OCI-LY7 (cell line): ENCODE measurements around the gene SLCO4C1. TPM values are rescaled to one million over a fixed set of nuclear protein-coding genes. Genes with fewer than 3 reads are reported as not detected.

Source experiments
- BruUV-seq: library from RNA; stranded (reverse); fragments of 400-500 nt; replicated peaks from 2 replicates; lab custom pipeline; 2021; lab: Mats Ljungman, UMichigan
- CTCF ChIA-PET: fragments of 300-600 bp; sonication (Branson Sonifier 250); formaldehyde crosslinking; loops from one replicate; lab custom pipeline; 2022; ENCODE audit warnings: antibody characterized with exemption; ENCODE audit not compliant: unreplicated experiment; lab: Charles Lee
- POLR2A ChIA-PET: fragments of 300-600 bp; sonication (Branson Sonifier 250); formaldehyde crosslinking; loops from one replicate; lab custom pipeline; 2022; ENCODE audit warnings: antibody characterized with exemption; lab: Charles Lee
- DNase-seq: peaks from one replicate; pipeline ENCODE4 v3.0.0-alpha.2; 2015; ENCODE audit warnings: low spot score
- H2AFZ ChIP-seq: fragments of 200-600 bp; sonication (generic), shearing (Covaris generic); 2 replicates; pipeline ENCODE4 v1.6.1; 2014; ENCODE audit warnings: mild to moderate bottlenecking, antibody characterized with exemption, low read length, moderate library complexity
- H3K27ac ChIP-seq: fragments of 200-600 bp; sonication (generic); 2 replicates; pipeline ENCODE4 v1.5.1; 2014; ENCODE audit warnings: mixed run types, low read depth, mild to moderate bottlenecking, moderate library complexity, low read length, inconsistent platforms; ENCODE audit not compliant: poor library complexity, severe bottlenecking
- H3K36me3 ChIP-seq: fragments of 200-600 bp; sonication (generic); 2 replicates; pipeline ENCODE4 v1.6.1; 2014; ENCODE audit warnings: mild to moderate bottlenecking, antibody characterized with exemption, low read length, moderate library complexity, mixed read lengths; ENCODE audit not compliant: insufficient read depth
- H3K4me1 ChIP-seq: fragments of 200-600 bp; sonication (generic); 2 replicates; pipeline ENCODE4 v1.5.1; 2014; ENCODE audit warnings: mild to moderate bottlenecking, low read length; ENCODE audit not compliant: insufficient read depth, poor library complexity, severe bottlenecking
- H3K4me2 ChIP-seq: fragments of 200-600 bp; sonication (generic); 2 replicates; pipeline ENCODE4 v1.6.1; 2014; ENCODE audit warnings: mild to moderate bottlenecking, low read length
- H3K4me3 ChIP-seq: fragments of 200-600 bp; sonication (generic); 2 replicates; pipeline ENCODE4 v1.5.1; 2014; ENCODE audit warnings: mild to moderate bottlenecking, low read depth, low read length; ENCODE audit not compliant: poor library complexity, severe bottlenecking
- H3K79me2 ChIP-seq: fragments of 200-600 bp; sonication (generic); 2 replicates; pipeline ENCODE4 v1.6.1; 2016; ENCODE audit warnings: low read depth, mild to moderate bottlenecking, low read length, moderate library complexity, mixed read lengths; ENCODE audit not compliant: insufficient read depth
- H3K9me2 ChIP-seq: fragments of 200-600 bp; sonication (generic); 2 replicates; pipeline ENCODE4 v1.6.1; 2016; ENCODE audit warnings: mild to moderate bottlenecking, low read length, mixed read lengths; ENCODE audit not compliant: insufficient read depth
- H3K9me3 ChIP-seq: fragments of 200-600 bp; sonication (generic); 2 replicates; pipeline ENCODE4 v1.6.1; 2014; ENCODE audit warnings: mild to moderate bottlenecking, mixed run types, low read length, mixed read lengths
- H4K20me1 ChIP-seq: fragments of 200-600 bp; sonication (generic); 2 replicates; pipeline ENCODE4 v1.6.1; 2014; ENCODE audit warnings: mild to moderate bottlenecking, antibody characterized with exemption, low read length, moderate library complexity, mixed read lengths; ENCODE audit not compliant: insufficient read depth
- CTCF ChIP-seq: fragments of 200-600 bp; sonication (generic); conservative IDR thresholded peaks from 2 replicates; pipeline ENCODE4 v1.5.1; 2014; ENCODE audit warnings: mild to moderate bottlenecking, antibody characterized with exemption, low read length, moderate library complexity, mixed read lengths
- EZH2phosphoT487 ChIP-seq: fragments of 200-600 bp; sonication (generic); IDR thresholded peaks from 2 replicates; pipeline ENCODE4 v1.6.1; 2018; ENCODE audit warnings: low read depth, borderline replicate concordance, mild to moderate bottlenecking, mixed run types, antibody characterized with exemption, low read length, moderate library complexity, mixed read lengths
- intact Hi-C: fragments of 100-400 bp; cut with micrococcal nuclease; formaldehyde crosslinking; loops from one replicate; pipeline ENCODE4 v1.10.0; 2022; ENCODE audit not compliant: unreplicated experiment
- total RNA-seq, 2 experiments: library from RNA; depleted of rRNA in 1 of 2; stranded (reverse); fragments of >200 nt in 1 of 2; shearing (Covaris generic) in 1 of 2; gene quantifications; 2 replicates each; pipeline ENCODE4 v1.2.3, GENCODE V29; 2014 to 2022

Gene SLCO4C1
- total RNA-seq, 2 experiments from 2014 or later = not detected

DNA sequence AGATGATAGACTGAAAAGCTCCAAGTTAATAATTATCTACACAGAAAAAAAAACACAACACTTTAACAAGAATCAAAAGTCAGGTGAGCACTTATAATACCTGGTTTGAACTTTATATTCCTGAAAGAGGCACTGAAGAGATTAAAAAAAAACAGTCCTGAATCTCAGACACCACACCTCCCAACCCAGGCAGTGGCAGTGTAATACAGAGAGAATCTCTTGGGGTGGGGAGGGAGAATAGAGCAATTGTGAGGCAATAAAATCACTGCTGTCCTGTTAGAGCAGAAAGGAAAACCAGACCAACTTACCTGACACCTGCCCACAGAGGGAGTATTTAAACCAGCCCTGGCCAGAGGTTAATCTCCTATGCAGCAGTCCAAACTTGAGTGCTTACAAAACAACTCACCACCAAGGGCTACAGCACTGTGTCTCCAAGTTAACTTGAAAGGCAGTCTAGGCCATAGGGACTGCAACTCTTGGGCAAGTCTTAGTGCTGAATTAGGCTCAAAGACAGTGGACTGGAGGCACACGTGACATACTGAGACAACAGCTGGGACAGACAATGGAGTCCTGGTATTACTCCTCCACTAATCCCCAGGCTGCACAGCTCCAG is 54.2 kb downstream of the SLCO4C1 start:
- no TSS peak for BruUV-seq
- H3K9me3 ChIP-seq = no peaks in the 10 kb centered on the region
- H3K9me2 ChIP-seq = no peaks in the 10 kb centered on the region
- no peak overlapping the region for H3K27ac ChIP-seq
- ChIA-PET CTCF (no interaction called here), POLR2A (no interaction called here)
- H3K36me3 ChIP-seq = no peaks in the 10 kb centered on the region
- no peak overlapping the region for H3K4me3 ChIP-seq
- H3K79me2 ChIP-seq = no peaks in the 10 kb centered on the region
- H3K4me2 ChIP-seq = no peak overlapping the region
- H4K20me1 ChIP-seq = no peaks in the 10 kb centered on the region
- DNase-seq = no peak
- TF ChIP-seq CTCF = no peak
- TF ChIP-seq EZH2phosphoT487 = no peak
- no peaks in the 10 kb centered on the region for H3K4me1 ChIP-seq
- intact Hi-C loops = no loop called here
- no peak overlapping the region for H2AFZ ChIP-seq

- no peak for DNase-seq
- no peak overlapping the region for H3K4me3 ChIP-seq
- no peaks in the 10 kb centered on the region for H3K9me3 ChIP-seq
- H3K9me2 ChIP-seq = no peaks in the 10 kb centered on the region
- H3K79me2 ChIP-seq = no peaks in the 10 kb centered on the region
- no peak overlapping the region for H3K4me2 ChIP-seq
- no peaks in the 10 kb centered on the region for H4K20me1 ChIP-seq
- intact Hi-C loops = no loop called here
- H3K36me3 ChIP-seq = no peaks in the 10 kb centered on the region
- TF ChIP-seq CTCF = no peak
- no peak for TF ChIP-seq EZH2phosphoT487
- H3K4me1 ChIP-seq = no peaks in the 10 kb centered on the region
- no peak overlapping the region for H2AFZ ChIP-seq
- no peak overlapping the region for H3K27ac ChIP-seq
- ChIA-PET CTCF (no interaction called here), POLR2A (no interaction called here)
- no TSS peak for BruUV-seq
These were observed 64.1 kb downstream of the SLCO4C1 start for GRCh38 chr5:102231693-102232619.

DNA sequence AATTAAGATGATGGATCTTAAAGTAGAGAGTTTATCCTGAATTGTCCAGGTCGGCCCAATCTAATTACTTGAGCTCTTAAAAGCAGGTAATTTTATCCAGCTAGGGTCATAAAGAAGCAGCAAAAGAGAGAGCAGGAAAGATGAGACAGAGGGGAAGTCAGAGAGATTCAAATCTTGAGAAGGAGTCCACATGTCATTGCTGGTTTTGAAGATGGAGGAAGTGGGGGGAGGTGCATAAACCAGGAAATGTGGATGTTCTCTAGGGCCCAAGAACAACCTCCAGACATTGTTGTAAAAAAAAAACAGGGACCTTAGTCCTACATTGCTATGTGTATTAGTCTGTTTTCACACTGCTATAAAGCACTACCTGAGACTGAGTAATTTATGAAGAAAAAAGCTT is 66.4 kb downstream of the SLCO4C1 start:
- Histone ChIP-seq H4K20me1 (no peaks in the 10 kb centered on the region), H3K4me1 (no peaks in the 10 kb centered on the region), H3K27ac (no peak overlapping the region), H2AFZ (peak overlapping the region; percentile 77), H3K4me2 (no peak overlapping the region), H3K36me3 (no peaks in the 10 kb centered on the region), H3K79me2 (no peaks in the 10 kb centered on the region), H3K4me3 (no peak overlapping the region), H3K9me3 (no peaks in the 10 kb centered on the region), H3K9me2 (no peaks in the 10 kb centered on the region)
- no peak for TF ChIP-seq CTCF
- no peak for TF ChIP-seq EZH2phosphoT487
- intact Hi-C loops = no loop called here
- CTCF ChIA-PET = no interaction called here
- POLR2A ChIA-PET = interaction anchor here (0.9 to 1.1 kb wide), 4 partner anchors 9 to 27 kb away, joined by 3 read pairs; no protein-coding TSS in a partner anchor
- DNase-seq = peak; percentile 1
- no TSS peak for BruUV-seq
